GM19452 (cell line): ENCODE results near the gene WSB2.
"Not testable (repeated sequence)": the region's sequence is repeated elsewhere in the genome, so short reads cannot be mapped to it uniquely, and the experiment has no call there.

ENCODE experiments used
- ATAC-seq: cut with Tn5 transposase; IDR thresholded peaks from one replicate; pipeline ENCODE4 v1.9.1; 2021; ENCODE audit not compliant: unreplicated experiment

WSB2 gene

GRCh38 chr12:118035190-118036041 lies 25.6 kb downstream of the WSB2 start:
- ATAC-seq, result peak; percentile 76

DNA sequence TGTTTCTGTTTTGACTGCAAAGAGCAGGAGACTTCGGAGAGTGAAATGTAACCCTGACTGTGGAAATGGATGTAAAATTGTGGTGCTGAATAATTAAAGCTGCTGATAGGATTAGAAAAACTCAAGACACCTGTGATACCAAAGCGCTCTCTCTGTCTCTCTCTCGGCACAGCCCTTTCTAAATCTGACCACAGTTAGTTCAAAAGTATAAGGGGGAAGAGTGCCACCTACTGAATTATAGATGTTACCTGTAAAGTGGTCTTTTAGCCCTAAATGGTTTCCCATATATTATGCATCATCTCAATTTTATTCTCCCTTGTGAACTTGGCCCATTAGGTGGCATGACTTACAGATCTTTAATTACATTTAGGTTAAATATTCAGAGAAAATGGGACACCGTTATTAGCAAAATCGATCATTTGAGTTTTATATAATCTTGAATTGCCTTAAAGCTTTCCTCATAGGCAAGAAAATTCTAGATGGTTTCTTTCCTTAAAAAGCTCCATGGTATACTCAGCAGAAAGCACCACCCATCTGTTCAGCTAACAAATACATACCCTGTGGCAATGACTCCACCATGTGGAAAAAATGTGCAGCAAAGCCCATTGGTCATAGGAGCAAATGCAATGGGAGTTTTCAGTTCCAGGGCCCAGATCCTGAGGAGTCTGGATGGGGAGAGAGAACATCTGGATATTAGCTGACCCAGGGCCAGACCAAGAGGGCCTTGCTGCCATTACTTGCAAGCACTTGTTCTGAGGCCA lies 26.4 kb downstream of the WSB2 start:
- no peak for ATAC-seq

DNA sequence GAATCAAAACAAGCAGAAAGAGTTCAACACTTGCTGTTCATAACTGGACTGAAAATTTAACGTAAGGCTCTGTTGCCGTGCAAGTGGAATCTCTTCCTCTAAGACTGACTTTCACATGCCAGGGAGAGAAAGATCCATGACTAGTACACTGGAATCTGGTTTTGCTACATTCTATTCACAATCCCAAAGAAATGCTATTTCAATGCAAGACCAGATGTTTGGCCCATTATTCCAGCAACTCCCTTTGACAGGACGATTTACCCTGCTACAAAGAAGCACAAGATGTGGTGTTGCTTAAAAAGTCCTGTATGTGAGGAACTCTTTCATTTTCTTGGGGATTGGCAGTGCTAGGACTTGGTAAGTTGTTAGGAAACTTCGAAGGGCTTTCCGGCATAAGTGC lies 27.1 kb downstream of the WSB2 start:
- no peak for ATAC-seq

- ATAC-seq, result no peak
These were observed 27.7 kb downstream of the WSB2 start for GRCh38 chr12:118033323-118033722.

DNA sequence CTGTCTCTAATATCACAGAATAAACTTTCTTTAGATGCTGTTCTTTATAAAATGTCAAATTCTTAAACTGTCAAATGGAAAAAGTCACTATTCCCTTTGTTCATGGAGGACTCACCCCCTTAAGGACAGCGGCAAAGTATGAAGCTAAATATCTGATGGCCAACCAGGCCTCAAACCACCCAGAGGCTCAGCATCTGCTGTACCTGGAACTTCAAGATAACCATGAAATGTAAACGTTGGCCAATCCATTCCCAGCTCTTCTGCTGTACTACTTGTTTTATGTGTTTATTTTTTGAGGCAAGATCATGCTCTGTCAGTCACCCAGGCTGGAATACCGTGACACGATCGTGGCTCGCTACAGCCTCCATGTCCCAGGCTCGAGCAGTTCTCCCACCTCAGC lies 28.8 kb downstream of the WSB2 start:
- ATAC-seq, result no peak

DNA sequence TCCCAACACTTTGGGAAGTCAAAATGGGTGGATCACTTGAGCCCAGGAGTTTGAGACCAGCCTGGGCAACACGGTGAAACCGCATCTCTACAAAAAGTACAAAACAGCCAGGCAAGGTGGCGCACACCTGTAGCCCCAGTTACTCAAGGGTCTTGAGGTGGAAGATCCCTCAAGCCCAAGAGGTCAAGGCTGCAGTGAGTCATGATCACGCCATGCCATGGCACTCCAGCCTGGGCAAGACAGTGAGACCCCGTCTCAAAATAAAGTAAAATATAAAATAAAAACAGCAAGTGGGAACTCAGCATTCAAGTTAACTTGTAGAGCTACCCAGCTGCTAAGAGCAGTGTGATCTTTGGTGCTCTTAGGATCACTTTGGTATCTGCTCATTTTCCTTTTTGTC lies 31.8 kb downstream of the WSB2 start:
- no peak for ATAC-seq

- ATAC-seq, result no peak
These were observed 35.8 kb downstream of the WSB2 start for GRCh38 chr12:118025168-118025567.

DNA sequence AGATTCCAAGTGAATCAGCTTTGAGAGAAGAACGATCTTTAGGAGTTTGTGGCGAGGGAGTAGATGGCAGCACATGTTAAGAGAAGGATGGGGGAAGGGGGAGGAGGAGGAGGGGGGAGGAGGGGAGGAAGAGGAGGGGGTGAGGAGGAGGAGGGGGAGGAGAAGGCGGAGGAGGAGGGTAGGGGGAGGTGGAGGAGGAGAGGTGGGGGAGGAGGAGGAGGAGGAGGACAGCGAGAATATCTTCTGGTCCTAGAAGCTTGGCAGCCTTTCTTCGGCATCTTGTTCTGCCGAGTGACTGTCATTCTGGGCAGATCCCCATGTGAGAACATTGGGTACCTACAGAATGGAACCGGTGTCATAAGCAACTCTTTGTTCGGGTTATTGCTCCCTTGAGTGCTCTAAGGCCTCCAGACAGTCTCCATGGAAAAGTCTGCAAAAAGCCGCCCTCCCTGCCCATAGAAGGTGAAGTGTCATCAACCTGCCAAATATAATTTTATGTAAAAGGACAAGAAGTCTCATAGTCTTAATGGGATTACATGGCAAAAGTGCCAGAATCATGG lies 37.6 kb downstream of the WSB2 start:
- no peak for ATAC-seq

DNA sequence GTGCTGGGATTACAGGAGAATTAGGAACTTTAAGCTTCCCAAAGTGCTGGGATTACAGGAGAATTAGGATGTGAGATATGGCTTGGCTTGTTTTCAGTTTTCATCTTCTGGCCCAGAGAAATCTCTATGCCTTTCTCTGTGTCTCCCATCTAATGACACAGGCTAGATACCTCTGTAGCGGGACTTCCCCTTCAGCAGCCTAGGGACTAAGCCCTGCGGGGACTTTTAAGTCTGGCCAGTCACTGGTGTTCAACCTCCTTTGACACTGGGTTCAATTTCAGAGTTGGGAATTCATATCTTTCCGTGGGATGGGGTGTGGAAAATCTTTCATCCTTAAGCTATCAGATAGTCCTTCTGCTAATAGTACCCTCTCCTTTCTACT lies 38.3 kb downstream of the WSB2 start:
- no peak for ATAC-seq

DNA sequence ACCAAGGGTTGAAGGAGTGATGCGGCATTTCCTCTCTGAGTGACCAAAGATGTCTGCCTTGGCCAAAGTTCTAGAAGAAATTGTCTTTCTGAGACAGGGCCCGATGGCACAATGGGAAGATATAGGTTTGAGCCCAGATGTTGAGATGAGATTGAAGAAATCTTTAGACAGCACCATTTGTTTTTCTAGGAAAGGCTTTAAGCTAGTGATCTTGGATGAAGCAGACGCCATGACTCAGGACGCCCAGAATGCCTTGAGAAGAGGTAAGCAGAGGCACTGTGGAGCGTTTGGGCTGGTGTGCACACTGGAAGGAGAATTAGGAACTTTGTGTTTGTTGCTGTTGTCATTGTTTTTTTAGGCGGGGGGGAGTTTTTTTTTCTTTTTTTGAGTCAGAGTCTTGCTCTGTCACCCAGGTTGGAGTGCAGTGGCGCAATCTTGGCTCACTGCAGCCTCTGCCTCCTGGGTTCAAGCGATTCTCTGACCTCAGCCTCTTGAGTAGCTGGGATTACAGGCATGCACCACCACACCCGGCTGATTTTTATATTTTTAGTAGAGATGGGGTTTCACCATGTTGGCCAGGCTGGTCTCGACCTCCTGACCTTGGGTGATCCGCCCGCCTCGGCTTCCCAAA lies 38.8 kb downstream of the WSB2 start:
- not testable (repeated sequence) for ATAC-seq

DNA sequence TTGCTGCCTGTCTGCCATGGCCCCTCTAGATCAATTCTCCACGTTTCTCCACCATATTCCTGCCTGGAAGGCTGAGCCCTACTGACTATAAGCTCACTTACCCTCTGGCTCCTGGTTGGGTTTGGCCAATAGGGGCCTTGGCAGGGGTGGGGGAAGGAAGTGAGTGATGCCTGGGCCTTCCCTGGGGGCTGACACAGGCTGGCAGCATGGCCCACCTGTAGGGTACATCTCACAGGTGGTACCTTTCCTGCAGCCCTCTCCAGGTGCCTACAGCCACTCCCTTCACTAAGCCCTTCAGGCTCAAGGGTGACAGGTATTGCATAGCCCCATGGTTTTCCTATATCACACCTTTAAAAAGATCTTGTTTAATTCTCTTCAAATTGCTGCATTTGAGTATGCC lies 40.9 kb downstream of the WSB2 start:
- no peak for ATAC-seq

DNA sequence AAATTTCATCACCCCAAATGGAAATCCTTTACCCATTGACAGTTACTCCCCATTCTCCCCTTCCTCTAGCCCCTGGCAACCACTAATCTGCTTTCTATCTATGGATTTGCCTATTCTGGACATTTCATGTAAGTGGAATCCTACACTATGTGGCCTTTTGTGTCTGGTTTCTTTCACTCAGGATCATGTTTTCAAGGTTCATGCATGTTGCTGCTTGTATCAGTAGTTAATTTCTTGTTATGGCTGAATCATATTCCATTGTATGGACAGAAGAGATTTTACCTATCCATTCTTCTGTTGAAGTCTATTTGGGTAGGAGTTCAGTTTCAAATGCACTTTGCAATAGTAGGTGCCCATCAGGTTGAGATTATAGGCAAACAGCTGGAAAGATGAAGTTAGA lies 43.1 kb downstream of the WSB2 start:
- ATAC-seq, result no peak

DNA sequence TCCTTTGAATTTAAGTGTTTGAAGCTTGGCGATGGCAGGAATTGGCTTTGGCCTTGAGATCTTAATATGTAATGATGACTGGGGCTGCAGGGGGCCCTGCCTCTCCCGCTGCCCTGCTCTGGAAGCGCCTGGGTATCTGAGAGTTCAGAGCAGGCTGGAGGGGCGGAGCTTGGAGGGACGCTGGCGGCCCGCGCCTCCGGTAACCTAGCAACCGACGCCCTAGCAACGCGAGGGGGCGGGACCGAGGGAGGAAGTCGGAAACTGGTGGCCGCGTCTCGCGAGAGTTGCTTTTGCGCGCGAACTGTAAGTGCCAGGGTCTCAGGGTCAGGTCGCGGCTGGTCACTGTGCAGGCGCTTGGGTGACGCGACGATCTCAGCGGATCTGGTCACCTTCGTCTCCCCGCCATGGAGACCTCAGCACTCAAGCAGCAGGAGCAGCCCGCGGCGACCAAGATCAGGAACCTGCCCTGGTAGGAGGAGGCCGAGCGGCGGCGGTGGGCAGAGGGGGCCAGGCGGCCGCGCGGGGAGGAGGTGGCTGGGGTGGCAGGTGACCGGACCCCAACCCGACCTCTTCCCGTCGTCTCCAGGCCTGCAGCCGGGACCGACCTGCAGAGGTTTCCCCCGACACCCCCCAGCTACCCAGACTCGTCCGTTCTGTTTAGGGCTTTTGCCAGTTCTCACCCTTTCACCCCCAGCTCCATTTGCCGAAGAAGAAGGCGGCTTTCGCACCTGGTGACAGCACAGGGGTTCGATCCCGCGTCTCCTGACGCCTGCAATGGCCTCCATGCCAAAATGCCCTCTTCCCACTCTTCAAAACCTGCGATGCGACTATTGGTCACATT lies 44.3 kb downstream of the WSB2 start, which contains the start of gene RFC5:
Gene RFC5 (plus strand): TSS at position 280 of the 841 bp plus-strand sequence. CDS start 125 bp downstream, at position 405.
- ATAC-seq, result peak; percentile 99

DNA sequence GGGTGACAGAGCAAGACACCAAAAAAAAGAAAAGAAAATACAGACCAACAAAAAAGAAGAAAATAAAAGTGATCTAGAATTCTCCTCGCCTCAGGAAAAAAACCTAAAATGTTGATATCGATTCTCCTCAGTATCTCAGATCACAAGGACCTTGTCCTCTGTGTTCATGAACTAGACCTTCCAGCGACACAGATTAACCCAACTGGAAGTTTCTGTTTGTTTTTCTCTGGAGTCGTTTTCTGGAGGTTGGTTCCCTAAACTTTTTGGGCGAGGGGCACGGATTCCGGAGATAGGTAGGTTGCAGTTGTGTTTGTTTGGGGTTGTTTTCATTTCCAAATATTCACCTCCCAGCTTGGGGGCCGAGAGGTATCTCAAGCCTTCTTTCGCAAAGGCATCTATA lies 45.0 kb downstream of the WSB2 start:
- ATAC-seq, result no peak

GRCh38 chr12:118015306-118015705 lies 45.7 kb downstream of the WSB2 start:
- no peak for ATAC-seq

- ATAC-seq, result no peak
These were observed 47.7 kb downstream of the WSB2 start for GRCh38 chr12:118013283-118013682.

DNA sequence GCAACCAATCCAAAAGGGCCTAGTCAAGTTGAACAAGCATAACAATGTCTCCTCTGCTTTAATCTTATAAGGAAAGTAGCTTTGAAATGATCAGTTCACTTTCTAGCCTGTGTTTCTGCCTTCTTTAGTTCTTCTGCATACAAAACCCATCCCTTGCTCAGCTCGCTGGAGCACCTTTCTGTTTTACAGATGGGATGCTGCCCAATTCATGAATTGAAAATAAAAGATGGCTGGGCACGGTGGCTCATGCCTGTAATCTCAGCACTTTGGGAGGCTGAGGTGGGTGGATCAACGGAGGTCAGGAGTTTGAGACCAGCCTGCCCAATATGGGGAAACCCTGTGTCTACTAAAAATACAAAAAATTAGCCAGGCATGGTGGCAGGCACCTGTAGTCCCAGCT lies 49.0 kb downstream of the WSB2 start:
- no peak for ATAC-seq

DNA sequence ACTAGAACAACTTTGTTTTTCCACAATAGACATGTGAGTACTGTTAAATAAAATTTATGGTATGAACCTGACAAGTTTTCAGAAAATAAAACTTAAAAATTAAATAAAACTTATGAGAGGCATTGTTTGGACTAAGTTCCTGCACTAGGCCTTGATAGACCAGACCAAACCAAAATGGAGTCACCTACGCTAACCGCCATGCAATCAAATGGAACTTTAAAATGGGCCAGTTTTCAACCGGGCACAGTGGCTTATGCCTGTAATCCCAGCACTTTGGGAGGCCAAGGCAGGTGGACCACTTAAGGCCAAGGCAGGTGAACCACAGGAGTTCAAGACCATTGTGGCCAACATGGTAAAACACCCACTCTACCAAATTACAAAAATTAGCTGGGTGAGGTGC lies 49.6 kb downstream of the WSB2 start:
- no peak for ATAC-seq

DNA sequence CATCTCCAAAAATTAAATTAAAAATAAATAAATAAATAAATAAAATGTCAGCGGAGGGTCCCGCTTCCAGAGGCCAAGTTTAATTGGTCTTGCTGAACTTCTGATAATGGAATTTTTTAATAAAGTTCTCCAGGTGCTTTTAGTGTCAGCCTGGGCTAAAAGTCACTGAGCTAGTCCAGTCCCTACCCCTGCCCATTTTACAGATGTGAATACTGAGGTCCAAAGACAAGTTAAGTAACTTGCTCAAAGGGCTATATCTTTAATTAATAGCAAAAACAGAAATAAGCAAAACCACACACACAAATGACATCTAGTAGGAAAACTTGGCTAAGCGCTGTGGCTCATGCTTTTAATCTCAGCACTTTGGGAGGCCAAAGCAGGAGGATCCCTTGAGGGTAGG lies 50.1 kb downstream of the WSB2 start:
- no peak for ATAC-seq

DNA sequence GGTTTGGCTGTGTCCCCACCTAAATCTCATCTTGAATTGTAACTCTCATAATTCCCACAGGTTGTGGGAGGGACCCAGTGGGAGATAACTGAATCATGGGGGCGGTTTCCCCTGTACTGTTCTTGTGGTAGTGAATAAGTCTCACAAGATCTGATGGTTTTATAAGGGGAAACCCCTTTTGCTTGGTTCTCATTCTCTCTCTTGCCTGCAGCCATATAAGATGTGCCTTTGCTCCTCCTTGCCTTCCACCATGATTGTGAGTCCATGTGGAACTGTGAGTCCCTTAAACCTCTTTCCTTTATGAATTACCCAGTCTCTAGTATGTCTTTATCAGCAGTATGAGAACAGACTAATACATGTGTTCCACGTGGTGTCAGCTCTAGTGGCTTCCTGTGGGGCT lies 61.2 kb downstream of the WSB2 start:
- not testable (repeated sequence) for ATAC-seq

DNA sequence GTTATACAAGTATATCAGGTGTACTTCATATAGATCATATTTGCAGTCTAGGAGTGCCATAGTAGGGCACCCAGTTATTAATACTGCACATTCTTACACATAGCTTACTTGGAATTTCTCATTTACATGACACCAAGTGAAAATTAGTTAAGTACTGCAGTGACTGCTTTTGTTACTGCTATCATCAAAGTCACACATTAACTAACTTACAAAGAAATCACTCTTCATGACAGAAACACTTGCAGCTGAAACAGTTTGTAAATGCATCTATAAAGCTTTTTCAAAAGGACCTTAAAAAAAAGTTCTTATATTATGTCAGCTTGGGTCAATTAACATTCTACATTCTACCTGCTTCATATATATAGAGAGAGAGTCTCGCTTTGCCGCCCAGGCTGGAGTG lies 62.3 kb downstream of the WSB2 start:
- no peak for ATAC-seq
